Endodermal cell (in vitro differentiated cells): ENCODE data around the gene DCBLD1. TPM values are rescaled to one million over a fixed set of nuclear protein-coding genes. Genes with fewer than 3 reads are reported as not detected.
A peak's percentile ranks its signal among the peaks of the same experiment; 100 is the strongest.

Experiments used
- DNase-seq: peaks from one replicate; pipeline ENCODE4 v3.0.0-alpha.2; 2017
- H3K27ac ChIP-seq: 2 replicates; pipeline ENCODE4 v1.5.1; 2013; ENCODE audit warnings: mild to moderate bottlenecking, low read depth, low read length, moderate library complexity
- H3K27me3 ChIP-seq: 2 replicates; pipeline ENCODE4 v1.6.1; 2013; ENCODE audit warnings: mild to moderate bottlenecking, low read length, moderate library complexity; ENCODE audit not compliant: insufficient read depth, control insufficient read depth, poor library complexity, severe bottlenecking
- H3K36me3 ChIP-seq: 2 replicates; pipeline ENCODE4 v1.7.0; 2013; ENCODE audit warnings: mild to moderate bottlenecking, low read length, moderate library complexity; ENCODE audit not compliant: control insufficient read depth, insufficient read depth
- H3K4me1 ChIP-seq: one replicate; pipeline ENCODE4 v1.7.0; 2013; ENCODE audit warnings: low read length; ENCODE audit not compliant: control insufficient read depth, insufficient read depth
- H3K4me3 ChIP-seq: 2 replicates; pipeline ENCODE4 v1.5.1; 2013; ENCODE audit warnings: mild to moderate bottlenecking, low read length, moderate library complexity
- H3K9ac ChIP-seq: 2 replicates; pipeline ENCODE4 v1.6.1; 2013; ENCODE audit warnings: mild to moderate bottlenecking, low read length, moderate library complexity; ENCODE audit not compliant: poor library complexity, severe bottlenecking; ENCODE audit errors: extremely low read depth
- H3K9me3 ChIP-seq: 2 replicates; pipeline ENCODE4 v1.6.1; 2013; ENCODE audit warnings: mild to moderate bottlenecking, low read length, moderate library complexity; ENCODE audit not compliant: control insufficient read depth
- H3K27ac Mint-ChIP-seq: 2 replicates; pipeline ENCODE4 v1.8.0; 2020; ENCODE audit warnings: mixed read lengths
- H3K27me3 Mint-ChIP-seq: 2 replicates; pipeline ENCODE4 v1.8.0; 2021; ENCODE audit warnings: mild to moderate bottlenecking, mixed read lengths; ENCODE audit not compliant: insufficient read depth
- H3K36me3 Mint-ChIP-seq: 2 replicates; pipeline ENCODE4 v1.8.0; 2020; ENCODE audit warnings: low read depth, mixed read lengths
- H3K4me1 Mint-ChIP-seq: 2 replicates; pipeline ENCODE4 v1.8.0; 2020; ENCODE audit warnings: mixed read lengths
- H3K4me3 Mint-ChIP-seq: 2 replicates; pipeline ENCODE4 v1.8.0; 2020; ENCODE audit warnings: mild to moderate bottlenecking, moderate library complexity, mixed read lengths
- H3K9me3 Mint-ChIP-seq: 2 replicates; pipeline ENCODE4 v1.8.0; 2020; ENCODE audit warnings: mild to moderate bottlenecking, mixed read lengths
- WGBS, 2 experiments: methylation state at CpG; one replicate each; pipeline versions ENCODE4 v1.1.5 to v1.1.7; 2013; ENCODE audit warnings: missing lambda C conversion rate in 2 of 2, mixed read lengths in 1 of 2; ENCODE audit not compliant: insufficient coverage in 1 of 2, insufficient read length in 1 of 2; 5-methylcytosine and 5-hydroxymethylcytosine counted together
- total RNA-seq, 2 donors: library from RNA; stranded (reverse); fragmentation: NEBNext Ultra II Directional in 1 of 2; extraction: Animal tissue kit (Norgen Biotek cat#: 25700) in 1 of 2; gene quantifications; 2 replicates in 1 of 2; 3 replicates in 1 of 2; pipeline ENCODE4 v1.2.1, GENCODE V29; 2021
- TF ChIP-seq, protein P1 (sequence below): fragments of 200-600 bp; sonication (generic); conservative IDR thresholded peaks from 2 replicates; pipeline ENCODE4 v1.5.0; 2021; ENCODE audit warnings: antibody characterized with exemption, mild to moderate bottlenecking

The DCBLD1 gene
- total RNA-seq, 2 donors from 2014 or later, result 16.2 to 27.9 TPM

DNA sequence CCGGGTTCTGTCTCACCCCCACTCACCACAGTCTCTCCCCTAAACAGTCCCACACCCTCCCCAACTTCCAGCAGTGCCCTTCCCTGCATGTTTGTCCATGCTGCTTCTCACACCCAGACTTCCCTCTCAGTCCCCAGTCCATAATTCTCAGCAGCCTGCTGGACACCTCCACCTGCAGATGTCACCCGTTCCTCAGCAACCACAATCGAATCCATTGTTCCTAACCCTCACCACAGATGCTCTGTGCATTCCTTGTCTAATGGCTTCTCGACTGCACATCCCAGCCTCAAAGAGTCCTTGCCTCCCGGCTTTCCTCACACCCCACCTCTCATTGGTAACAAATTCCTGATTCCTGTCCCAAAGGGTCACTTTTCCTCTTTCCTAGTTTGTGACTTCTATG, 64.2 kb downstream of the DCBLD1 start:
- Mint-ChIP-seq H3K9me3 (no peaks in the 10 kb centered on the region), H3K36me3 (peaks cover 17% of the 10 kb centered on the region), H3K27ac (peak overlapping the region; percentile 1), H3K4me1 (peaks cover 29% of the 10 kb centered on the region), H3K4me3 (no peak overlapping the region), H3K27me3 (no peaks in the 10 kb centered on the region)
- Histone ChIP-seq H3K9me3 (no peaks in the 10 kb centered on the region), H3K27ac (no peak overlapping the region), H3K4me3 (no peak overlapping the region), H3K4me1 (no peaks in the 10 kb centered on the region), H3K9ac (no peak overlapping the region), H3K27me3 (no peaks in the 10 kb centered on the region), H3K36me3 (peaks cover 30% of the 10 kb centered on the region)
- TF ChIP-seq, protein P1, sequence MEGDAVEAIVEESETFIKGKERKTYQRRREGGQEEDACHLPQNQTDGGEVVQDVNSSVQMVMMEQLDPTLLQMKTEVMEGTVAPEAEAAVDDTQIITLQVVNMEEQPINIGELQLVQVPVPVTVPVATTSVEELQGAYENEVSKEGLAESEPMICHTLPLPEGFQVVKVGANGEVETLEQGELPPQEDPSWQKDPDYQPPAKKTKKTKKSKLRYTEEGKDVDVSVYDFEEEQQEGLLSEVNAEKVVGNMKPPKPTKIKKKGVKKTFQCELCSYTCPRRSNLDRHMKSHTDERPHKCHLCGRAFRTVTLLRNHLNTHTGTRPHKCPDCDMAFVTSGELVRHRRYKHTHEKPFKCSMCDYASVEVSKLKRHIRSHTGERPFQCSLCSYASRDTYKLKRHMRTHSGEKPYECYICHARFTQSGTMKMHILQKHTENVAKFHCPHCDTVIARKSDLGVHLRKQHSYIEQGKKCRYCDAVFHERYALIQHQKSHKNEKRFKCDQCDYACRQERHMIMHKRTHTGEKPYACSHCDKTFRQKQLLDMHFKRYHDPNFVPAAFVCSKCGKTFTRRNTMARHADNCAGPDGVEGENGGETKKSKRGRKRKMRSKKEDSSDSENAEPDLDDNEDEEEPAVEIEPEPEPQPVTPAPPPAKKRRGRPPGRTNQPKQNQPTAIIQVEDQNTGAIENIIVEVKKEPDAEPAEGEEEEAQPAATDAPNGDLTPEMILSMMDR, result no peak
- 92 to 96% methylated on average over 3 to 5 of the region's 5 CpGs for WGBS, 2 experiments
- DNase-seq, result no peak

DNA sequence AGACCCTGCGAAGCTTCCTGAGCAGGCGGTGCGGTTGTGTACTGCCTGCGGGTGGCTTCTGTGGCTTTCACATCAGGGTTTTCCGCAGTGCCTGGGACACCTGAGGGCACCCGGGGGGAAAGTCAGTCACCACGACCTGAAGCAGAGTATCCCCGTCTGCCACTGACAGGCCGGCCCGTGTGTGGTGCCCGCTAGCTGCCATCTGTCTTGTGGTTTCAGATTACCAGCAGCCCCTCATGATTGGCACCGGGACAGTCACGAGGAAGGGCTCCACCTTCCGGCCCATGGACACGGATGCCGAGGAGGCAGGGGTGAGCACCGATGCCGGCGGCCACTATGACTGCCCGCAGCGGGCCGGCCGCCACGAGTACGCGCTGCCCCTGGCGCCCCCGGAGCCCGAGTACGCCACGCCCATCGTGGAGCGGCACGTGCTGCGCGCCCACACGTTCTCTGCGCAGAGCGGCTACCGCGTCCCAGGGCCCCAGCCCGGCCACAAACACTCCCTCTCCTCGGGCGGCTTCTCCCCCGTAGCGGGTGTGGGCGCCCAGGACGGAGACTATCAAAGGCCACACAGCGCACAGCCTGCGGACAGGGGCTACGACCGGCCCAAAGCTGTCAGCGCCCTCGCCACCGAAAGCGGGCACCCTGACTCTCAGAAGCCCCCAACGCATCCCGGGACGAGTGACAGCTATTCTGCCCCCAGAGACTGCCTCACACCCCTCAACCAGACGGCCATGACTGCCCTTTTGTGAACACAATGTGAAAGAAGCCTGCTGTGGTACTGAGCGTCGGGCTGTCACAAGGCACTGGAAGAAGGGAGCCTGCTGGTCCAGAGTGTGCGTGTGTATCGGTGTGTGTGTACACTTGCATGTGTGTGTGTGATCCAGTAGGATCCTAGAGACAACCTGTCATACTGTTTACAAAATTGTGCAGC, 65.5 kb downstream of the DCBLD1 start:
- WGBS, 2 experiments, result 97% methylated on average over 29 to 64 of the region's 64 CpGs
- Histone ChIP-seq H3K36me3 (peaks cover 30% of the 10 kb centered on the region), H3K9me3 (no peaks in the 10 kb centered on the region), H3K4me1 (no peaks in the 10 kb centered on the region), H3K27me3 (no peaks in the 10 kb centered on the region), H3K9ac (no peak overlapping the region), H3K27ac (no peak overlapping the region), H3K4me3 (no peak overlapping the region)
- Mint-ChIP-seq H3K4me3 (no peak overlapping the region), H3K36me3 (peaks cover 17% of the 10 kb centered on the region), H3K9me3 (no peaks in the 10 kb centered on the region), H3K4me1 (peaks cover 23% of the 10 kb centered on the region), H3K27ac (no peak overlapping the region), H3K27me3 (no peaks in the 10 kb centered on the region)
- DNase-seq, result peak; percentile 60
- TF ChIP-seq, protein P1, result no peak

DNA sequence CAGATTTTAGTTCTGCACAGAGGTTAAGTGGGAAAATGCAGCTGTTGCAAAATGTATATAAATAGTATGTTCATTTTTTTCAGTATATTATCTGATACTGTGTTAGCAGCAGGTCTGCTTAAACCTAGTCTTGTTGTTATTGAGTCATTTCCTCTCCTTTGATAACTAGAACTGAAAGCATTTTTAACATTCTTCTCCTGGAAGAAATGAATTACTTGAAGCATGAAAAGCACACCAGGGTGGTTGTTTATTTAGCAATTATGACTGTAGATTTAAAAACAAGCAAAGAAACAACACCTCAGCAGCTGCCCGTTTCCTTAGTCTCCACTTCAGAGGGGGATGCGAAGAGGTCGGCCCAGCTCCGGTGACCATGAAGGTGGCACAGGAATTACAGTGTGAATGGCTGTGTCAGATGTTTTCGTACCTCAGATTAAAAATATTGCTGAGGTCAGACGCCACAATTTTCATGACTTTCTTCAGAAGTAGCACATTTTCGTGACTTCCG, 66.4 kb downstream of the DCBLD1 start:
- H3K36me3 ChIP-seq, result peaks cover 25% of the 10 kb centered on the region
- TF ChIP-seq, protein P1, result no peak
- no peak overlapping the region for H3K4me3 ChIP-seq
- H3K9me3 ChIP-seq, result no peaks in the 10 kb centered on the region
- Mint-ChIP-seq H3K4me1 (peaks cover 23% of the 10 kb centered on the region), H3K4me3 (no peak overlapping the region), H3K27ac (no peak overlapping the region), H3K36me3 (peaks cover 17% of the 10 kb centered on the region), H3K27me3 (no peaks in the 10 kb centered on the region), H3K9me3 (no peaks in the 10 kb centered on the region)
- 75 to 85% methylated on average over 8 of the region's 8 CpGs for WGBS, 2 experiments
- no peaks in the 10 kb centered on the region for H3K27me3 ChIP-seq
- no peak for DNase-seq
- H3K27ac ChIP-seq, result no peak overlapping the region
- no peaks in the 10 kb centered on the region for H3K4me1 ChIP-seq
- no peak overlapping the region for H3K9ac ChIP-seq
